NT2/D1 (cell line): ENCODE data around the gene NANP.

ENCODE experiments used
- SUZ12 ChIP-seq: IDR thresholded peaks from 2 replicates; pipeline ENCODE4 v1.6.1; 2011; ENCODE audit not compliant: insufficient read length, insufficient read depth; ENCODE audit errors: extremely low read depth
- YY1 ChIP-seq: IDR thresholded peaks from 2 replicates; pipeline ENCODE4 v1.6.1; 2011; ENCODE audit not compliant: insufficient read length, insufficient read depth
- ZNF274 ChIP-seq: IDR thresholded peaks from 2 replicates; pipeline ENCODE4 v1.6.1; 2011; ENCODE audit warnings: mild to moderate bottlenecking, low read depth, low read length

GRCh38 chr20:25643716-25644115 is 19.9 kb upstream of the NANP start:
- TF ChIP-seq YY1 (no peak), SUZ12 (no peak), ZNF274 (no peak)
